Measurements from ENCODE around the gene SLIT1. TPM values are rescaled to one million over a fixed set of nuclear protein-coding genes. Genes with fewer than 3 reads are reported as not detected.

Gene SLIT1
- total RNA-seq, 1 donor from 2014 or later: 0.49 TPM

DNA sequence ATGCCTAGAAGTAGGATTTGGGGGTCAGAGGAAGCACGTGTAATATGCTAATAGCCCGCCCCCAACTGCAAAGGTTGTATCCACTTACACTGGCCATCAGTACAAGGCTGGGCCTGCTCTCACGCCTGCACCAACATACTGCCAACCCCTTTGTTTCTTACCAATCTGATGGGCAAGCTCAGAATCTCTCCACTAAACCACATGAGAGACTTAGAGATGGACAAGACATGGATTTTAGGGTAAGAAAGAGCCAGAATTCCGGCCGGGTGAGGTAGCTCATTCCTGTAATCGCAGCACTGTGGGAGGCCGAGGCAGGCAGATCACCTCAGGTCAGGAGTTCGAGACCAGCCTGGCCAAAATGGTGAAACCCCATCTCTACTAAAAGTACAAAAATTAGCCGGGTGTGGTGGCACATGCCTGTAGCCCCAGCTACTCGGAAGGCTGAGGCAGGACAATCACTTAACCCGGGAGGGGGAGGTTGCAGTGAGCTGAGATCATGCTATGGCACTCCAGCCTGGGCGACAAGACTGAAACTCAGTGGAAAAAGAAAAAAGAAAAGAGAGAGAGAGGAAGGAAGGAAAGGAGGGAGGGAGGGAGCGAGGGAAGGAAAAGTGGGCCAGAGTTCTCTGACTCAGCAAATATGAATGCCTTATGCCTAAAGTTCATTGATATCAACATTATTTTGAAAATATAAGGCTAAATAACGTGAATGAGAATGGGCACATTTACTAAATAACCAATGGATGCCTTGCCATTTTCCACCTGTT is 162.2 kb downstream of the SLIT1 start:
- DNase-seq (ENCODE audit: extremely low spot score in 2 of 2): no peak

DNA sequence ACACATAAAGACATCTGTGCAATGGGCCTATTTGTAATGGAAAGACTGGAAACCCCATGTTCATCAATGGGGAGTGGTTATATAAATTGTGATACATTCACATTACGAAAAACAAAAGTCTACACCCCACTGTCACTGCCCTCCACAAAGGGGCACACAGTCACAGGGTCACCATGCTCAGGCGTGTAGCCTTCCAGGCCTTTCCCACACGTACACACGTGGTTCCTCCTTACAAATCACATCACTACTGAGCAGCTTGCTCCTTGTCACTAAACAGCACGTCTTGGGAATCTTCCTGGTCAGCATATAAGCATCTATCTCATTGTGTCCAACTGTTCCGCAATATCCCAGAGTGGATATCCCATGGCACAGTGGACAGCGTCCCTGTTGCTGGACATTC is 163.1 kb downstream of the SLIT1 start:
- peaks cover 22% of the 10 kb centered on the region for H3K4me1 ChIP-seq
- H3K9me3 ChIP-seq: no peaks in the 10 kb centered on the region
- no peak overlapping the region for H3K27ac ChIP-seq
- no peaks in the 10 kb centered on the region for H3K27me3 ChIP-seq
- intact Hi-C loops (cut with DNase I): no loop called here
- H3K36me3 ChIP-seq: no peaks in the 10 kb centered on the region
- H3K4me3 ChIP-seq: no peak overlapping the region
- no peak for DNase-seq (ENCODE audit: extremely low spot score in 2 of 2)
- TF ChIP-seq POLR2AphosphoS5 (IDR thresholded peaks at IDR 0.05; ENCODE audit: insufficient read depth in 1 of 2, low read depth in 1 of 2): no peak
- no peak for TF ChIP-seq POLR2A (IDR thresholded peaks at IDR 0.05)
- TF ChIP-seq, protein P1, sequence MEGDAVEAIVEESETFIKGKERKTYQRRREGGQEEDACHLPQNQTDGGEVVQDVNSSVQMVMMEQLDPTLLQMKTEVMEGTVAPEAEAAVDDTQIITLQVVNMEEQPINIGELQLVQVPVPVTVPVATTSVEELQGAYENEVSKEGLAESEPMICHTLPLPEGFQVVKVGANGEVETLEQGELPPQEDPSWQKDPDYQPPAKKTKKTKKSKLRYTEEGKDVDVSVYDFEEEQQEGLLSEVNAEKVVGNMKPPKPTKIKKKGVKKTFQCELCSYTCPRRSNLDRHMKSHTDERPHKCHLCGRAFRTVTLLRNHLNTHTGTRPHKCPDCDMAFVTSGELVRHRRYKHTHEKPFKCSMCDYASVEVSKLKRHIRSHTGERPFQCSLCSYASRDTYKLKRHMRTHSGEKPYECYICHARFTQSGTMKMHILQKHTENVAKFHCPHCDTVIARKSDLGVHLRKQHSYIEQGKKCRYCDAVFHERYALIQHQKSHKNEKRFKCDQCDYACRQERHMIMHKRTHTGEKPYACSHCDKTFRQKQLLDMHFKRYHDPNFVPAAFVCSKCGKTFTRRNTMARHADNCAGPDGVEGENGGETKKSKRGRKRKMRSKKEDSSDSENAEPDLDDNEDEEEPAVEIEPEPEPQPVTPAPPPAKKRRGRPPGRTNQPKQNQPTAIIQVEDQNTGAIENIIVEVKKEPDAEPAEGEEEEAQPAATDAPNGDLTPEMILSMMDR (IDR thresholded peaks at IDR 0.05): no peak

More for the DNA sequence above, 162.2 kb downstream of the SLIT1 start:
- H3K27ac ChIP-seq: no peak overlapping the region
- H3K9me3 ChIP-seq: no peaks in the 10 kb centered on the region
- H3K36me3 ChIP-seq: no peaks in the 10 kb centered on the region
- TF ChIP-seq POLR2AphosphoS5 (IDR thresholded peaks at IDR 0.05; ENCODE audit: insufficient read depth in 1 of 2, low read depth in 1 of 2) (no peak), POLR2A (IDR thresholded peaks at IDR 0.05) (no peak)
- TF ChIP-seq, protein P1 (IDR thresholded peaks at IDR 0.05): no peak
- H3K27me3 ChIP-seq: no peaks in the 10 kb centered on the region
- intact Hi-C loops (cut with DNase I): no loop called here
- peaks cover 22% of the 10 kb centered on the region for H3K4me1 ChIP-seq
- H3K4me3 ChIP-seq: no peak overlapping the region

DNA sequence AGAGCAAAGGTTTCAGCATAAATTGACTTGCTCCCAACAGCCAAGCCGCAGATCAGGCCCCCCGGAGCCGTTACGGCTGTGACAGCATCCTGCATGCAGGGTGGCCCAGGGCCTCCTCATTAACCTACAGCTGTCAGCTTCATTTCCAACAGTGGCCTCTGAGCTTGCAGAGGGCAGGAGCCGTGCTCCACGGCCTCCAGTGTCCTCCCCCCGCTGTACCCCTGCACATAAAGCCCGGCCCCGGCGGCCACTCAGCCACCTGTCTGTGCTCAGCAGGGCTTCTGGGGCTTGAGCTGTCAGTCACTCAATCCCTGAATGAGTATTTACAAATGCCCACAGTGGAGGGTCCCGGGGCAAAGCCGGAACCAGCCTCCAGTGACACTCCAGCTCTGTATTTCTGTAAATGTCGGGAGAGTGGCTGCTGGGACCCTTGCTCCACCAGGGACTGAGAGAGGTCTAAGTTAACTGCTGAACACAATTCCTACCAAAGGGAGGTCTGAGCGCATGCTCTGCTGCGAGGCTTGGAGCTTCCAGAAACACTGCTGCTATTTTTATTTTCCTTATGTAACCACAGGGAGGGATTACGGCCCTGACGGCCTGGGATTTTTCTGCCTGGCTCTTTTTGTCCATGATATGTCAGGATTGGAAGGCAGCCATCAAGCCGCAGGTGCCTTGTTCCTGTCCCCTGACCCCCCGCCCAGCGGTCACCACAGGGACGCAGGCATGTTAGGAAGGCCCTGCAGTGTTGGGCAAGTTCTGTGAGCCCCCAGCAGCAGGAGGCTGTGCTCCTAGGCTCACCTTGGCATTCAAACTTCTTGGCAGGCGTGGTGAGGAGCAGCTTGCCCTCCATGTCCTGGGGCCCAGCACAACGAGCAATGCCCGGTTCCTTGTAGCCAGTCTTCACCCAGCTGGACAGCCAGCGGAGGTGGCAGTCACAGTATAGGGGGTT is 165.0 kb downstream of the SLIT1 start:
- H3K4me1 ChIP-seq: peaks cover 22% of the 10 kb centered on the region
- TF ChIP-seq POLR2A (IDR thresholded peaks at IDR 0.05): no peak
- TF ChIP-seq, protein P1 (IDR thresholded peaks at IDR 0.05): no peak
- TF ChIP-seq POLR2AphosphoS5 (IDR thresholded peaks at IDR 0.05; ENCODE audit: insufficient read depth in 1 of 2, low read depth in 1 of 2): no peak
- no peak overlapping the region for H3K4me3 ChIP-seq
- H3K9me3 ChIP-seq: no peaks in the 10 kb centered on the region
- DNase-seq (ENCODE audit: extremely low spot score in 2 of 2): no peak
- H3K27ac ChIP-seq: no peak overlapping the region
- H3K36me3 ChIP-seq: no peaks in the 10 kb centered on the region
- intact Hi-C loops (cut with DNase I): no loop called here
- no peaks in the 10 kb centered on the region for H3K27me3 ChIP-seq

DNA sequence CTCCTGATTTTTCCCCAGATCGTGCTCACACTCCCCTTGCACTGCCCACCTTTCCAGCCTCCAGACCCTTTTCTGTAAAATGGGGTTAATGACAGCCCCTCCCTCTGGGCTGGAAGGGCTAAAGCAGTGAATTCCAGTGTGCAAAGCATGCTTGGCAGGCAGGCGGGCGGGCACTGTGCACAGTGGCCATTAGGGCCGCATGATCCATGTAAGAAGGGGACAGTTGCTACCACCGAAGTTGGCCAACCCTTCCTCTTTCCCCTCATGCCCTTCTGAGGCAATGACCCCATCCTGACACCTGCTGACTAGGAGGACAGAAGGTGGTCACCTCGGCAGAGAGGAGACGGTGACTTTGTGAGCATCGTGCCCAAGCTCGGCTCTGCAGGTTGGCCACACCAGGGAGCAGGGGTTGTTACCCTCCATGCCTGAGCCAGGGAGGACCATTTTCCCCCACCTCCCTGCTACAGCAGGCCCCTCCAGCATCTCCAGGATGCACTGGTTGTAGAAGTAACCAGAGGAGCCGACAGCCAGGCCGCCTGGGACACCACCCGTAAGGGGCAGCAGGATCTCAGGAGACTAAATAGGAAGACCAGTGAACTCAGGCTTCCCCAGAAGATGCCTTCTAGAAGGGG is 166.4 kb downstream of the SLIT1 start:
- TF ChIP-seq, protein P1 (IDR thresholded peaks at IDR 0.05): no peak
- TF ChIP-seq POLR2A (IDR thresholded peaks at IDR 0.05) (no peak), POLR2AphosphoS5 (IDR thresholded peaks at IDR 0.05; ENCODE audit: insufficient read depth in 1 of 2, low read depth in 1 of 2) (no peak)
- intact Hi-C loops (cut with DNase I): no loop called here

More for the DNA sequence above, 166.4 kb downstream of the SLIT1 start:
- DNase-seq (ENCODE audit: extremely low spot score in 2 of 2): no peak
- H3K4me1 ChIP-seq: peaks cover 16% of the 10 kb centered on the region
- H3K27me3 ChIP-seq: no peaks in the 10 kb centered on the region
- no peak overlapping the region for H3K27ac ChIP-seq
- no peak overlapping the region for H3K4me3 ChIP-seq
- no peaks in the 10 kb centered on the region for H3K36me3 ChIP-seq
- H3K9me3 ChIP-seq: no peaks in the 10 kb centered on the region
